NCI-H1417 treated with DMSO at 0.1 percent for 48 hours (cell line): ENCODE results near the gene NYNRIN.
"Not testable (repeated sequence)": the region's sequence is repeated elsewhere in the genome, so short reads cannot be mapped to it uniquely, and the experiment has no call there.

Source experiments
- DNase-seq: peaks from one replicate; lab custom pipeline; 2025; lab: John Stamatoyannopoulos, UW

The NYNRIN gene

GRCh38 chr14:24398653-24399446, at the start of gene NYNRIN:
Gene NYNRIN (plus strand): TSS chr14:24399003. CDS start chr14:24399247, 244 bp downstream.
- no peak for DNase-seq

GRCh38 chr14:24349742-24350141, 49.1 kb upstream of the NYNRIN start:
- no peak for DNase-seq

- DNase-seq, result no peak
Measured at GRCh38 chr14:24351517-24351916, 47.3 kb upstream of the NYNRIN start.

- no peak for DNase-seq
Measured at GRCh38 chr14:24353559-24354481, 45.0 kb upstream of the NYNRIN start.

GRCh38 chr14:24354482-24354825, 44.3 kb upstream of the NYNRIN start:
- DNase-seq, result not testable (repeated sequence)

GRCh38 chr14:24355009-24355408, 43.8 kb upstream of the NYNRIN start:
- DNase-seq, result no peak

GRCh38 chr14:24356208-24356607, 42.6 kb upstream of the NYNRIN start:
- DNase-seq, result no peak

- DNase-seq, result no peak
Measured at GRCh38 chr14:24360281-24360680, 38.5 kb upstream of the NYNRIN start.

- no peak for DNase-seq
Measured at GRCh38 chr14:24361326-24361725, 37.5 kb upstream of the NYNRIN start.

- no peak for DNase-seq
Measured at GRCh38 chr14:24362241-24362960, 36.4 kb upstream of the NYNRIN start.

GRCh38 chr14:24363401-24363800, 35.4 kb upstream of the NYNRIN start:
- DNase-seq, result no peak

- no peak for DNase-seq
Measured at GRCh38 chr14:24364841-24365240, 34.0 kb upstream of the NYNRIN start.

- peak; percentile 58 for DNase-seq
Measured at GRCh38 chr14:24365600-24366412, 33.0 kb upstream of the NYNRIN start.

GRCh38 chr14:24366413-24366720, 32.4 kb upstream of the NYNRIN start:
- no peak for DNase-seq

- peak; percentile 98 for DNase-seq
Measured at GRCh38 chr14:24366721-24367513, 31.9 kb upstream of the NYNRIN start.

- DNase-seq, result peak; percentile 78
Measured at GRCh38 chr14:24367514-24368211, 31.1 kb upstream of the NYNRIN start, which contains the start of gene NFATC4. Gene NFATC4 (plus strand): TSS chr14:24368184. CDS start chr14:24368341, 157 bp downstream.

GRCh38 chr14:24368212-24368561, 30.6 kb upstream of the NYNRIN start:
- DNase-seq, result no peak

- no peak for DNase-seq
Measured at GRCh38 chr14:24368562-24369252, 30.1 kb upstream of the NYNRIN start.

GRCh38 chr14:24369463-24369862, 29.3 kb upstream of the NYNRIN start:
- no peak for DNase-seq
